ENCODE results near the gene BTBD9.

GRCh38 chr6:38160831-38161230 is 478.9 kb downstream of the BTBD9 start:
- no peak for TF ChIP-seq ZBTB49 (CRISPR knock-in tag; IDR thresholded peaks at IDR 0.05; ENCODE audit: borderline replicate concordance)
- no peak for TF ChIP-seq ZNF318 (CRISPR knock-in tag; IDR thresholded peaks at IDR 0.05)
- no peak for TF ChIP-seq KDM1A (CRISPR knock-in tag; IDR thresholded peaks at IDR 0.05)
- no peak for TF ChIP-seq POLR2A (IDR thresholded peaks at IDR 0.05; ENCODE audit: insufficient read depth in 1 of 2, low read depth in 2 of 2, low read length in 2 of 2)
- no peak for TF ChIP-seq MYNN (CRISPR knock-in tag; IDR thresholded peaks at IDR 0.05; ENCODE audit: low read depth)
- no peak for TF ChIP-seq NFKBIZ (CRISPR knock-in tag; IDR thresholded peaks at IDR 0.05)
- no peak for TF ChIP-seq NR2F6 (IDR thresholded peaks at IDR 0.05)
- TF ChIP-seq NR2F6 (CRISPR knock-in tag; IDR thresholded peaks at IDR 0.05), result no peak
